GM21825 (cell line): ENCODE results near the gene PIP5K1B.

Experiments used
- ATAC-seq: cut with Tn5 transposase; IDR thresholded peaks from one replicate; pipeline ENCODE4 v1.9.1; 2021; ENCODE audit warnings: mild to moderate bottlenecking, moderate library complexity; ENCODE audit not compliant: unreplicated experiment

PIP5K1B gene

GRCh38 chr9:68804911-68805889, 100.2 kb downstream of the PIP5K1B start:
- no peak for ATAC-seq

- ATAC-seq = no peak
Observed at GRCh38 chr9:68805890-68806517, 101.0 kb downstream of the PIP5K1B start.

DNA sequence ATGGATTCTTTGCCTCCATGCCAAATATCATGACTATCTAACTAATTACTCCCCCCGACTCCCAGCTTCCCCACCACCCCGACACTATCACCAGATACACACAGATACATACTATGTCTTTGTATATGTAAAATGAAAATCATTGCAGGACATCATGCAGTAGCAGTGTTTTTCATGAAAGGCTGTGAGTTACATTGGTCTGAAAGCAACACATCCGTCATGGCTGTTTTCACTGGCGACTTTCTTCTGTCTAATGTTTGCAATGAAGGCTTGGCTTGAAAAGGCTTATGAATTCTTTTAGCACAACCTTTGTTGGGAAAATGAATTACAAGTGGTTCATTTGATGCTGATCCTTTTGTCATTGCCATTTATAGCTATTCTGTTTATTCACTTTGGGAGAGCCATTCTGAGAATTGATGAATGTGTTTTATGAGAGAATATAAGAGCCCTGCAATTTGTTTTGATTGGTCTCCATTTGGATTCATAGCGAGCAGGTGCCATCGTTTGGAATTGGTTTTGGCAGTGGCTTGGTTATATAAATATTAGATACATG, 103.4 kb downstream of the PIP5K1B start:
- no peak for ATAC-seq

DNA sequence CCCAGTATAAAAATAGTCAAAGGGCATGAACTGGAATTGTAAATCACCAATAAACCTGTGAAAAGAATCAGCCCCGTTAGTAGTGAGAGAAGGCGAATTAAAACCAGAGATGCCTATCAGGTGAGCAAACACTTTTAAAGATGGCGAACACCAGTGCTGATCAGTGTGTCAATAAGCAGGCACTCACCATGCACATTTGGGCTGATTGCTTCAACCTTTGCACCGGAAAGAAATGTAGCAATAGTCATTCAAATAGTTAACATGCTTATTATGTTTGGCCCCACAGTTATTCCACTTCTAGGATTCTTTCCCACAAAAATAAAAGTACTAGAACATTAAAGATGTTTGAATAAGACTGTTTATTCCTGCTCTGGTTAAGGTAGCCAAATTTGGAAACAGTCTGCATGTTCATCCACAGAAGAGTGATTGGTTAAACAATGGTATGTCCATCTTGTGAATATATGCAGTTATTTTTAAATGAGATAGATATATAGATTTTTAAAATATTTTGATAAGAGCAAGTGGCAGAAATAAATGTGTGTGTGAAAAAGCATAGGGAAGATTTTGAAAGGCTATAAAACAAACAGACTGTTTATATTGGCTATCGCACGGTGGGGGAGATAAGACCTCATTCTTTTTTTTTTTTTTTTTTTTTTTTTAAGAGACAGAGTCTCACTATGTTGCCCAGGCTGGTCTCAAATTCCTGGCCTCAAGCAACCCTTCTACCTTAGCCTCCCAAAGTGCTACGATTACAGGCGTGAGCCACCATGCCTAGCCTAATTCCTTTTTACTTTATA, 112.2 kb downstream of the PIP5K1B start:
- no peak for ATAC-seq

GRCh38 chr9:68819065-68819464, 114.0 kb downstream of the PIP5K1B start:
- no peak for ATAC-seq

GRCh38 chr9:68821911-68822310, 116.9 kb downstream of the PIP5K1B start:
- no peak for ATAC-seq

DNA sequence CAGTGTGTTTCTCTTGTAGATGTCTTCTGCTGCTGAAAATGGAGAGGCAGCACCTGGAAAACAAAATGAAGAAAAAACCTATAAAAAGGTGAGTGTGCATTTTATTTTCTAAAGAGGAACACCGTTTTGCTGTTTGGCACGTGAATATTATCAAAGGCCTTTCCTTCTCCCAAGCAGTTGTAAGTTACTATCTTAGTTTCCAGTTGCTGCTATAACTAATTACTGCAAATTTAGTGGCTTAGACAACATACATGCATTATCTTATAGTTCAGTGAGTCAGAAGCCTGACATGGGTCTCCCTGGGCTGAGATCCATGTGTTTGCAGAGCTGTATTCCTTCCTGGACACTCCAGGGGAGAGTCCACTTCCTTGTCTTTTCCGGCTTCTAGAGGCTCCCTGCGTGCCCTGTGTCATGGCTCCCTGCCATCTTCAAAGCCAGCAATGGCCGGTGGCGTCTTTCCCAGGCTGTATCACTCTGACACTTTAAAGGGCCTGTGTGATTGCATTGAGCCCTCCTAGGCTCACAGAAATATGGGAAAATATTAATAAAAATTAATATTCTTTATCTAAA, 117.6 kb downstream of the PIP5K1B start:
- ATAC-seq = no peak

DNA sequence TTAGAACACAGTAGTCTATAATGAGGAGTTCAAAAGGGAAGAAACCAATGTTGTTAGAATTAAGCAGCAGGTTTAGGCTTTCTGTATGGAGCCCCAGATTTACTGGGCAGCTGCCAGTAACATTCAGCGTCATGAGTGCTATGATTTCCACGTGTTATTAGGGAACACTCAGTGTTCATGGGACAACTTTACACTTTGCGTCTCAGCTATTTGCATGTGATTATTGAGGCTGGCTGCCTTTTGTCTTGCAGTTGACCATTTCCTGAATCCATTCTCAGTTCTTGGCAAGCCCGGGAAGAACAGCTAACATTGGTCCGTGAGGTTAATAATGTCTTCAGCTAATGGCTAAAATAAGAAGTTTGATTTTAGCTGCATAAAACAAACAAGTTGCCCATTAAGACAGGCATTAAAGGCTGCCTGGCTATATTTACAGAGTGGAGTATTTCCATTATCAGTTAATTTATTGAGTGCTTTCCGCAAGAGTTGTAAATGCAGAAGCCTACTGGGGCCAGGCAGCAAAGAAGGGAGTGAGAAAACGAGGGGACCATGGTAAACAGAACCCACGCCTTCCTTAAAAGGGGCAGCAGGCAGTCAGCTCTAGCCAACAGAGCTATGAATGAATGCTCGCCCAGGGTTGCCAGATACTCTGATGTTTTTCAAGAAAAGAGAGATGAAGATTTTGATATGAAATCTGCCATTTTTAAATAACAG, 120.9 kb downstream of the PIP5K1B start:
- ATAC-seq = no peak

GRCh38 chr9:68827837-68828744, 123.1 kb downstream of the PIP5K1B start:
- ATAC-seq = no peak

- no peak for ATAC-seq
Observed at GRCh38 chr9:68832101-68832500, 127.1 kb downstream of the PIP5K1B start.

DNA sequence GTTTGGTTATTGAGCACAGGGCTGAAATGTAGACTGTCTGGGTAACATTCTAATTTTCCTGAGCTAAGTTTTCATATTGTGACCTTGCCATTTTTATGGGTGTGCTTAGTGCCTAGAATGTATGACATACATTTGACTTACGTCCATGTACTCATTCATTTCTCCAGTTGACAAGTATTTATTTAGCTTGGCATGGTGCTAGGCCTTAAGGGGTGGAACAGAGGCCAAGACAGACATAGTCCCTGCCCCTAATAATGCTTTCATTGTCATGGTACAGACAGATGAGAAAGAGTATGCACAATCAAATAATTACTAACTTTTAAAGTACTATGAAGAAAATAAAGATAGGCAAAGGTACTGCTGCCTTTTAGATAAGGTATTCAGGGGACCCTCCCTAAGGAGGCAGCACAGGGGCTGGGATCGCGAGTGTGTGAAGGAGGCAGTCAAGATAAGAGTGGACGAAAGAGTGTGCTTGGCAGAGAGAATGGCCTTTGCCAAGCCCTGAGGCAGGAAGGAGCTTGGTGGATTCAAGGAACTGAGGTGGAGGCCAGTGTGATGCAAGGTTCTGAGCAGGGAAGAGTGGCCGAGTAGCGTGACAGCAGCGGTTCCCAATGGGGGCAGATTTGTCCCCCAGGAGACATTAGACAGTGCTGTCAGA, 128.0 kb downstream of the PIP5K1B start:
- ATAC-seq = no peak

DNA sequence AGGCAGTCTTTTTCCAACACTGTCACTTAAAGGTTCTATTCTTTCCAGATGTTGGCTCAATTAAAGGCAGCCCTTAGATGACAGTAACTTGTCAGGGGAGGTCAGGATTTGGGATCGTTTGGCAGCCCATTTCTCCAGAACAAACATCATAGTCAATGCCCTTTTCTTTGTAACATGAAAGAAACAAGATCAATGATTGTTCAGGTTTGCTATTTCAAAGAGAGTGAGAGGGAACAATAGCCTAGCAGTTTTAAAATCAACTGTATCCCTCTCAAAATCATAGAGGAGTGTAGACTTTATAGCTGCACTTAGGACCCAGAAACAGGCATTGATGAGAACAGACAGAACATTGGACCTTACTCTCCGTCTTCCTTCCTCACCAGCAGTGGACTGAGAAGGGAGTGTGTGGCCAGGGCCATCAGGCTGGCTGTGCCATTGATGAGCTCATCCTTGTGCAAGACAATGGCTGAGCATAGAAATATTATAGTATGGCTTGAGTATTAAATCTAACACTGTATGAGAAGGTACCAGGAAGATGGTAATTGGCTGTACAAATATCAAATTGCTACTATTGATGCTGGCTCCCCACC, 130.0 kb downstream of the PIP5K1B start:
- ATAC-seq = no peak

DNA sequence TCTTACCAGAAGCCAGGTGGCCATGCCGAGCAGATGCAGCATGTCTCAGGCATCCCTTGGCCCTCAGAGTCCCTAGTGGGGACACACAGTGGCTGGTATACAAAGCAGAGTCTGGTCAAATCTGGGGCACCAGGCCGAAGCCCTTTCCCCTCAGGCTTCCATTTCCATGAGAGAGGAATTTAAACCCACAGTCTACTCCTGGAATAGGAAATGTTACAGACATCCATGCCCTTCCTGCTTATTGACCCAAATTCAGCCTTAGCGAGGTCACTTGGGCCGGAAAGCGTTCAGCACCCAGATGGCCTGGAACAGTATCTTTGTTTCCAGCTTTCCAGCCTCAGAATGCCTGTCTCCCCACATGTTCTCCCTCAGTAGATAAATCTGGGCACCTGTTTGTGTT, 131.7 kb downstream of the PIP5K1B start:
- ATAC-seq = no peak

- ATAC-seq = no peak
Observed at GRCh38 chr9:68838245-68838644, 133.2 kb downstream of the PIP5K1B start.

GRCh38 chr9:68841276-68842052, 136.4 kb downstream of the PIP5K1B start:
- no peak for ATAC-seq

- no peak for ATAC-seq
Observed at GRCh38 chr9:68842568-68842967, 137.5 kb downstream of the PIP5K1B start.

DNA sequence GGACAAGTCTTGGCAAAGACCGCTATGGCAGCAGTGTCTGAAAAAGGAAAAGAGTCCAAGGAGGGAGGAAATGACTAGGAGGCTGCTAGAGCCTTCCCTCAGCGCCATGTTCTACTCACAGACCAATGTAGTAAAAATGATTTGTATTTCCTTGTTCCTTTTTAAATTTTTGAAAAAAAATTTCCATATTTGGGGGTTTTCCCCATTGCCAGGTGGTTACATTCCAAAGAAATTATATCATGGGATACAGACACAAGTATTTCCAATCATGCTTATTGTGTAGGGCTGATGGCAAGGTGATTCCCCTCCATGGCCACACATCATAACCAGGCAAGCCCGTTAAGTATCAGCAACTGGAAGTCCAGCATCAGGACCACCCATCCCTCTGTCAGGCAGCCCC, 138.2 kb downstream of the PIP5K1B start:
- ATAC-seq = no peak
